H9 (cell line): Measurements from ENCODE around the gene ANKRD16. TPM values are rescaled to one million over a fixed set of nuclear protein-coding genes. Genes with fewer than 3 reads are reported as not detected.

ENCODE experiments used
- DNase-seq: peaks from one replicate; pipeline ENCODE4 v3.0.0-alpha.2; 2017
- H2AFZ ChIP-seq: one replicate; pipeline ENCODE4 v1.6.1; 2013; ENCODE audit warnings: mild to moderate bottlenecking, low read length, control low read depth, moderate library complexity
- H2AK5ac ChIP-seq: 2 replicates; pipeline ENCODE4 v1.6.1; 2013; ENCODE audit warnings: low read length, control low read depth, mixed read lengths; ENCODE audit not compliant: insufficient read length
- H2BK120ac ChIP-seq: one replicate; pipeline ENCODE4 v1.6.1; 2013; ENCODE audit warnings: low read depth, mild to moderate bottlenecking, low read length, control low read depth, inconsistent platforms; ENCODE audit not compliant: poor library complexity, severe bottlenecking
- H2BK12ac ChIP-seq: 2 replicates; pipeline ENCODE4 v1.6.1; 2013; ENCODE audit warnings: low read length, control low read depth, mixed read lengths, low read depth; ENCODE audit not compliant: insufficient read length
- H2BK15ac ChIP-seq: 2 replicates; pipeline ENCODE4 v1.6.1; 2013; ENCODE audit warnings: low read depth, low read length, control low read depth
- H2BK20ac ChIP-seq: one replicate; pipeline ENCODE4 v1.6.1; 2013; ENCODE audit warnings: low read depth, mild to moderate bottlenecking, low read length, control low read depth, inconsistent platforms; ENCODE audit not compliant: poor library complexity, severe bottlenecking
- H2BK5ac ChIP-seq: 2 replicates; pipeline ENCODE4 v1.6.1; 2013; ENCODE audit warnings: low read length, control low read depth, mixed read lengths; ENCODE audit not compliant: insufficient read length
- H3K14ac ChIP-seq: 2 replicates; pipeline ENCODE4 v1.6.1; 2013; ENCODE audit warnings: low read length, control low read depth; ENCODE audit not compliant: insufficient read depth
- H3K18ac ChIP-seq: 2 replicates; pipeline ENCODE4 v1.6.1; 2013; ENCODE audit warnings: low read depth, mild to moderate bottlenecking, mixed read lengths, low read length, control low read depth; ENCODE audit not compliant: insufficient read length
- H3K23ac ChIP-seq: 2 replicates; pipeline ENCODE4 v1.6.1; 2013; ENCODE audit warnings: low read length, control low read depth, mixed read lengths, low read depth; ENCODE audit not compliant: insufficient read length
- H3K23me2 ChIP-seq: 2 replicates; pipeline ENCODE4 v1.6.1; 2013; ENCODE audit warnings: low read depth, mild to moderate bottlenecking, mixed read lengths, low read length, control low read depth; ENCODE audit not compliant: insufficient read length, poor library complexity, severe bottlenecking
- H3K27ac ChIP-seq: 2 replicates; pipeline ENCODE4 v1.5.1; 2013; ENCODE audit warnings: low read length, control low read depth, mixed read lengths, low read depth; ENCODE audit not compliant: insufficient read length
- H3K27me3 ChIP-seq: 2 replicates; pipeline ENCODE4 v1.6.1; 2013; ENCODE audit warnings: low read length, control low read depth, inconsistent platforms; ENCODE audit not compliant: insufficient read depth
- H3K4ac ChIP-seq: 2 replicates; pipeline ENCODE4 v1.6.1; 2013; ENCODE audit warnings: low read depth, mild to moderate bottlenecking, control low read depth, inconsistent platforms, low read length, moderate library complexity
- H3K4me1 ChIP-seq: 2 replicates; pipeline ENCODE4 v1.6.1; 2013; ENCODE audit warnings: low read length, control low read depth, inconsistent platforms; ENCODE audit not compliant: insufficient read depth
- H3K4me2 ChIP-seq: 2 replicates; pipeline ENCODE4 v1.6.1; 2013; ENCODE audit warnings: low read length, control low read depth, mixed read lengths; ENCODE audit not compliant: insufficient read length, insufficient read depth
- H3K56ac ChIP-seq: 2 replicates; pipeline ENCODE4 v1.6.1; 2013; ENCODE audit warnings: low read depth, mild to moderate bottlenecking, mixed read lengths, low read length, control low read depth; ENCODE audit not compliant: insufficient read length
- H3K79me1 ChIP-seq: 2 replicates; pipeline ENCODE4 v1.6.1; 2013; ENCODE audit warnings: low read depth, mild to moderate bottlenecking, moderate library complexity, low read length, control low read depth, inconsistent platforms; ENCODE audit not compliant: insufficient read depth, poor library complexity, severe bottlenecking
- H3K79me2 ChIP-seq: 2 replicates; pipeline ENCODE4 v1.6.1; 2013; ENCODE audit warnings: low read length, control low read depth, inconsistent platforms; ENCODE audit not compliant: insufficient read depth
- H3K9ac ChIP-seq: 2 replicates; pipeline ENCODE4 v1.6.1; 2013; ENCODE audit warnings: low read length, control low read depth, mixed read lengths; ENCODE audit not compliant: insufficient read length; ENCODE audit errors: extremely low read depth
- H3K9me3 ChIP-seq: one replicate; pipeline ENCODE4 v1.6.1; 2013; ENCODE audit warnings: low read depth, low read length, inconsistent platforms; ENCODE audit not compliant: control insufficient read depth
- H3T11ph ChIP-seq: one replicate; pipeline ENCODE4 v1.6.1; 2013; ENCODE audit warnings: mild to moderate bottlenecking, low read length, control low read depth, inconsistent platforms
- H4K20me1 ChIP-seq: one replicate; pipeline ENCODE4 v1.6.1; 2013; ENCODE audit not compliant: control insufficient read depth, insufficient read length, insufficient read depth
- H4K5ac ChIP-seq: 2 replicates; pipeline ENCODE4 v1.6.1; 2013; ENCODE audit warnings: low read depth, mild to moderate bottlenecking, mixed read lengths, low read length, control low read depth; ENCODE audit not compliant: insufficient read length
- H4K8ac ChIP-seq: replicated peaks from 2 replicates; pipeline ENCODE4 v1.6.1; 2013; ENCODE audit warnings: low read length, control low read depth, mixed read lengths, low read depth; ENCODE audit not compliant: insufficient read length
- H4K91ac ChIP-seq: 2 replicates; pipeline ENCODE4 v1.6.1; 2013; ENCODE audit warnings: low read depth, mild to moderate bottlenecking, moderate library complexity, mixed read lengths, low read length, control low read depth; ENCODE audit not compliant: insufficient read length
- H3K27ac Mint-ChIP-seq, 3 experiments: 2 replicates in 2 of 3; 3 replicates in 1 of 3; pipeline ENCODE4 v1.8.0; 2020 to 2021; ENCODE audit warnings: mixed read lengths in 3 of 3, mild to moderate bottlenecking in 1 of 3, moderate library complexity in 1 of 3
- H3K27me3 Mint-ChIP-seq: 2 replicates; pipeline ENCODE4 v1.8.0; 2021; ENCODE audit warnings: low read depth, mild to moderate bottlenecking, moderate library complexity, mixed read lengths
- H3K36me3 Mint-ChIP-seq, 3 experiments: 2 replicates in 2 of 3; 3 replicates in 1 of 3; pipeline ENCODE4 v1.8.0; 2020 to 2021; ENCODE audit warnings: low read depth in 3 of 3, mixed read lengths in 3 of 3; ENCODE audit not compliant: insufficient read depth in 1 of 3
- H3K4me1 Mint-ChIP-seq, 2 experiments: 2 replicates each; pipeline ENCODE4 v1.8.0; 2020; ENCODE audit warnings: mixed read lengths in 2 of 2
- H3K4me3 Mint-ChIP-seq, 2 experiments: 2 replicates in 1 of 2; 3 replicates in 1 of 2; pipeline ENCODE4 v1.8.0; 2020 to 2021; ENCODE audit warnings: mild to moderate bottlenecking in 2 of 2, mixed read lengths in 2 of 2, moderate library complexity in 1 of 2
- H3K9me3 Mint-ChIP-seq, 2 experiments: 2 replicates in 1 of 2; 3 replicates in 1 of 2; pipeline ENCODE4 v1.8.0; 2020; ENCODE audit warnings: mild to moderate bottlenecking in 2 of 2, mixed read lengths in 2 of 2, moderate library complexity in 1 of 2
- WGBS: extraction: QIAGEN DNeasy Blood & Tissue Kit; methylation state at CpG from one replicate; pipeline ENCODE4 v1.1.7; 2013; ENCODE audit warnings: missing lambda C conversion rate, low lambda C conversion rate, mixed read lengths; ENCODE audit not compliant: insufficient read length; ENCODE audit errors: extremely low coverage; 5-methylcytosine and 5-hydroxymethylcytosine counted together
- total RNA-seq: library from RNA; stranded (reverse); gene quantifications from 2 replicates; pipeline ENCODE4 v1.2.1, GENCODE V29; 2021
- TF ChIP-seq, protein P1 (sequence below): fragments of 200-600 bp; sonication (generic); conservative IDR thresholded peaks from 3 replicates; pipeline ENCODE4 v1.8.0; 2021; ENCODE audit warnings: antibody characterized with exemption, mild to moderate bottlenecking

Gene ANKRD16
- total RNA-seq, 1 experiment from 2014 or later: 11.4 TPM

DNA sequence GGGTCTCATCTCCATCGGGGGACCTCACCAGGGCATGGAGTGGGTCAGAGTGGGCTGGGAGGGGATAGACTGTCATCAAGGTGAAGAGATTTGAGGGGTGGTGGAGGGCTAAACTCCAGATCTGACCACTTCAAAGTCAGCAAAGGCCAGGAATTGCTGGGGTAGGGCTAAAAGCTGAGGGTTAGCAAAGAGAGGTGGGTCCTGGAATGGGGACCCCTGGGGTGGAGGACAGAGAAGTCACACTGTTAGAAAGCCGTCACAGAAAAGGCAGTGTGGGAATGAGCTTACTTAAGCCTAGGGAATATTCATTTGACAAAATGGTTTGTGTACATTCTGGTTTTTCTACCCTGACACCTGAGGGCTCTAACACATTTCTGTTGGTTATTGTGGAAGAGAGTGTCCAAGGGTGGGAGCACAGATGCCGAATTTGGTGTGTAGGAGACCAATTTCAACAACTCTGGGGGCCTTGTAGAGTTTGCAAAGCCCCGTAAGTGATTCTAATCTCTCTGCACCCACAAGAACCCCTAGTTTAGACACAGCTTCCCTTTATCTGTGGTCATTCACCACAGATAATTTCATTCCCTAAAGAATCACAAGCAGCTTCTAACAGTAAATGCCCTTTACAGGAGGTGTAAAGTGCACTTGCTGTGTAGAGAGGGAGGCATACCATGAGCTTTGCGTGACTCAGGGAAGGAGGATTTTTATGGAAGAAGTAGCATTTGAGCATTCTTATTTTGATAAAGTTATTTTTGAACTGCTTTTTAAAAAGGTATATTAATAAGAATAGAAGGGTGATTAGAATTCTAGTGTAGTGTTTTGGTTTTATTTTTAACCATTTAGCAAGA is 6.7 kb upstream of the ANKRD16 start:
- Histone ChIP-seq H2BK120ac (no peak overlapping the region), H3K14ac (no peak overlapping the region), H4K8ac (no peak overlapping the region), H3K18ac (no peak overlapping the region), H3K4me2 (no peak overlapping the region), H2BK15ac (no peak overlapping the region), H3K27me3 (no peaks in the 10 kb centered on the region), H3K79me2 (peaks cover 5% of the 10 kb centered on the region; the same call in 1 of the 2 replicates), H4K20me1 (no peaks in the 10 kb centered on the region), H2BK12ac (no peak overlapping the region), H2BK5ac (no peak overlapping the region), H3K23me2 (no peaks in the 10 kb centered on the region), H3K79me1 (no peaks in the 10 kb centered on the region), H2AK5ac (no peak overlapping the region), H3K4me1 (no peaks in the 10 kb centered on the region), H3K56ac (no peak overlapping the region), H3T11ph (no peak overlapping the region), H3K4ac (no peak overlapping the region), H2AFZ (no peak overlapping the region), H3K23ac (no peak overlapping the region), H3K27ac (no peak overlapping the region), H4K5ac (no peak overlapping the region), H2BK20ac (no peak overlapping the region), H4K91ac (no peak overlapping the region), H3K9me3 (no peaks in the 10 kb centered on the region), H3K9ac (no peak overlapping the region)
- DNase-seq: no peak
- H3K36me3 Mint-ChIP-seq: peaks cover 29 to 57% (median 48%) of the 10 kb centered on the region in 3 experiments; a peak in 6 of 7 replicates
- no peaks in the 10 kb centered on the region for H3K9me3 Mint-ChIP-seq
- no peaks in the 10 kb centered on the region for H3K27me3 Mint-ChIP-seq
- H3K4me3 Mint-ChIP-seq: 0 out of 5 replicates have a peak overlapping the region, but pooled peaks of 1 of the 2 experiments have one; percentile 5
- TF ChIP-seq, protein P1, sequence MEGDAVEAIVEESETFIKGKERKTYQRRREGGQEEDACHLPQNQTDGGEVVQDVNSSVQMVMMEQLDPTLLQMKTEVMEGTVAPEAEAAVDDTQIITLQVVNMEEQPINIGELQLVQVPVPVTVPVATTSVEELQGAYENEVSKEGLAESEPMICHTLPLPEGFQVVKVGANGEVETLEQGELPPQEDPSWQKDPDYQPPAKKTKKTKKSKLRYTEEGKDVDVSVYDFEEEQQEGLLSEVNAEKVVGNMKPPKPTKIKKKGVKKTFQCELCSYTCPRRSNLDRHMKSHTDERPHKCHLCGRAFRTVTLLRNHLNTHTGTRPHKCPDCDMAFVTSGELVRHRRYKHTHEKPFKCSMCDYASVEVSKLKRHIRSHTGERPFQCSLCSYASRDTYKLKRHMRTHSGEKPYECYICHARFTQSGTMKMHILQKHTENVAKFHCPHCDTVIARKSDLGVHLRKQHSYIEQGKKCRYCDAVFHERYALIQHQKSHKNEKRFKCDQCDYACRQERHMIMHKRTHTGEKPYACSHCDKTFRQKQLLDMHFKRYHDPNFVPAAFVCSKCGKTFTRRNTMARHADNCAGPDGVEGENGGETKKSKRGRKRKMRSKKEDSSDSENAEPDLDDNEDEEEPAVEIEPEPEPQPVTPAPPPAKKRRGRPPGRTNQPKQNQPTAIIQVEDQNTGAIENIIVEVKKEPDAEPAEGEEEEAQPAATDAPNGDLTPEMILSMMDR: no peak
- peaks cover 11 to 20% of the 10 kb centered on the region in 2 experiments for H3K4me1 Mint-ChIP-seq
- WGBS: no CpG with 5 or more reads among the region's 5 CpGs
- peak overlapping the region; percentile 54 to 88 (median 62); a peak in 4 of 7 replicates for H3K27ac Mint-ChIP-seq
